Ascending aorta (tissue), 2 donors: ENCODE measurements around the gene PDE4B. TPM values are rescaled to one million over a fixed set of nuclear protein-coding genes. Genes with fewer than 3 reads are reported as not detected.

Experiments used
- DNase-seq, 2 donors: peaks; one replicate each; pipeline ENCODE4 v3.0.0-alpha.2; 2019; ENCODE audit warnings: low spot score in 2 of 2
- H3K27ac ChIP-seq, 2 donors: fragments of 200-600 bp; sonication (generic); one replicate each; pipeline ENCODE4 v1.5.1; 2016 to 2017; ENCODE audit warnings: mild to moderate bottlenecking in 1 of 2
- H3K27me3 ChIP-seq: fragments of 200-600 bp; sonication (generic); one replicate; pipeline ENCODE4 v1.5.1; 2017
- H3K36me3 ChIP-seq, 2 donors: fragments of 200-600 bp; sonication (generic); one replicate each; pipeline ENCODE4 v1.5.1; 2016
- H3K4me1 ChIP-seq, 2 donors: fragments of 200-600 bp; sonication (generic); one replicate each; pipeline ENCODE4 v1.5.1; 2016 to 2017; ENCODE audit warnings: mild to moderate bottlenecking in 1 of 2
- H3K4me3 ChIP-seq, 2 donors: fragments of 200-600 bp; sonication (generic); one replicate each; pipeline ENCODE4 v1.5.1; 2016 to 2017; ENCODE audit warnings: mild to moderate bottlenecking in 1 of 2
- H3K9me3 ChIP-seq, 2 donors: fragments of 200-600 bp; sonication (generic); one replicate each; pipeline ENCODE4 v1.5.1; 2016
- CTCF ChIP-seq, 3 experiments: fragments of 200-600 bp in 2 of 3; fragments of 450-650 bp in 1 of 3; sonication (generic) in 2 of 3; IDR thresholded peaks; one replicate each; pipeline ENCODE4 v1.5.1; 2016 to 2019; ENCODE audit warnings: antibody characterized with exemption in 3 of 3, mild to moderate bottlenecking in 1 of 3, moderate library complexity in 1 of 3
- intact Hi-C: fragments of 100-400 bp; cut with DNase I; formaldehyde crosslinking; loops from one replicate; pipeline ENCODE4 v1.15.1; 2023
- total RNA-seq: library from RNA; depleted of rRNA; stranded (reverse); fragments of >200 nt; gene quantifications from one replicate; pipeline ENCODE4 v1.1.0, GENCODE V29; 2016

The PDE4B gene
- total RNA-seq, 1 donor from 2014 or later: 4.5 TPM

GRCh38 chr1:66334318-66334717 lies 541.6 kb downstream of the PDE4B start:
- Histone ChIP-seq H3K4me3 (peak overlapping the region; percentile 50 to 65), H3K36me3 (no peaks in the 10 kb centered on the region), H3K27me3 (no peaks in the 10 kb centered on the region), H3K4me1 (peaks cover 0 to 23% of the 10 kb centered on the region in 2 donors), H3K27ac (peak overlapping the region in 1 of 2 donors; percentile 54), H3K9me3 (no peaks in the 10 kb centered on the region)
- no peak for DNase-seq
- TF ChIP-seq CTCF (IDR thresholded peaks at IDR 0.05): no peak
- intact Hi-C loops: loop anchor here (5.0 kb wide), 1 partner anchor 113 kb away; no protein-coding TSS in a partner anchor

GRCh38 chr1:66335125-66335524 lies 542.4 kb downstream of the PDE4B start:
- TF ChIP-seq CTCF (IDR thresholded peaks at IDR 0.05): no peak
- intact Hi-C loops: no loop called here
- Histone ChIP-seq H3K36me3 (no peaks in the 10 kb centered on the region), H3K9me3 (no peaks in the 10 kb centered on the region), H3K27ac (peak overlapping the region; percentile 35 to 47), H3K4me1 (peaks cover 0 to 23% of the 10 kb centered on the region in 2 donors), H3K27me3 (no peaks in the 10 kb centered on the region), H3K4me3 (peak overlapping the region in 1 of 2 donors; percentile 65)
- DNase-seq: no peak

GRCh38 chr1:66335859-66336640 lies 543.4 kb downstream of the PDE4B start:
- Histone ChIP-seq H3K27ac (peak overlapping the region; percentile 35 to 47), H3K4me3 (peak overlapping the region in 1 of 2 donors; percentile 65)

GRCh38 chr1:66336641-66336990 lies 543.9 kb downstream of the PDE4B start:
- Histone ChIP-seq H3K4me1 (peaks cover 0 to 18% of the 10 kb centered on the region in 2 donors), H3K27ac (peak overlapping the region; percentile 35 to 45), H3K36me3 (no peaks in the 10 kb centered on the region), H3K9me3 (no peaks in the 10 kb centered on the region), H3K4me3 (no peak overlapping the region), H3K27me3 (no peaks in the 10 kb centered on the region)
- no peak for TF ChIP-seq CTCF (IDR thresholded peaks at IDR 0.05)
- DNase-seq: no peak
- intact Hi-C loops: no loop called here

More at GRCh38 chr1:66335859-66336640, 543.4 kb downstream of the PDE4B start:
- intact Hi-C loops: no loop called here
- no peaks in the 10 kb centered on the region for H3K27me3 ChIP-seq
- no peaks in the 10 kb centered on the region for H3K36me3 ChIP-seq
- DNase-seq: peak; percentile 72 to 89
- H3K9me3 ChIP-seq: no peaks in the 10 kb centered on the region
- no peak for TF ChIP-seq CTCF (IDR thresholded peaks at IDR 0.05)
- peaks cover 0 to 22% of the 10 kb centered on the region in 2 donors for H3K4me1 ChIP-seq

GRCh38 chr1:66337249-66337648 lies 544.6 kb downstream of the PDE4B start:
- DNase-seq: no peak
- intact Hi-C loops: no loop called here
- H3K4me1 ChIP-seq: peaks cover 0 to 18% of the 10 kb centered on the region in 2 donors
- TF ChIP-seq CTCF (IDR thresholded peaks at IDR 0.05): no peak
- H3K27ac ChIP-seq: peak overlapping the region; percentile 35 to 45
- no peak overlapping the region for H3K4me3 ChIP-seq
- H3K9me3 ChIP-seq: no peaks in the 10 kb centered on the region
- no peaks in the 10 kb centered on the region for H3K27me3 ChIP-seq
- no peaks in the 10 kb centered on the region for H3K36me3 ChIP-seq
